Spinal cord (tissue), 10 donors: ENCODE measurements around the gene GPR78. TPM values are rescaled to one million over a fixed set of nuclear protein-coding genes. Genes with fewer than 3 reads are reported as not detected.

Experiments
- DNase-seq, 6 donors: peaks; one replicate each; pipeline versions ENCODE4 v3.0.0 to v3.0.0-alpha.2; 2013 to 2015; ENCODE audit warnings: low spot score in 6 of 6, low read depth in 4 of 6
- H3K27ac ChIP-seq: one replicate; pipeline ENCODE4 v1.5.1; 2013; ENCODE audit warnings: low read depth, low read length, control low read depth
- H3K27me3 ChIP-seq: one replicate; pipeline ENCODE4 v1.6.1; 2013; ENCODE audit warnings: low read length; ENCODE audit not compliant: control insufficient read depth, insufficient read depth
- H3K36me3 ChIP-seq: one replicate; pipeline ENCODE4 v1.6.1; 2013; ENCODE audit warnings: low read length; ENCODE audit not compliant: control insufficient read depth, insufficient read depth
- H3K4me1 ChIP-seq: one replicate; pipeline ENCODE4 v1.6.1; 2013; ENCODE audit warnings: low read length; ENCODE audit not compliant: control insufficient read depth, insufficient read depth
- H3K4me3 ChIP-seq: one replicate; pipeline ENCODE4 v1.5.1; 2013; ENCODE audit warnings: low read depth, low read length, control low read depth
- H3K9me3 ChIP-seq: one replicate; pipeline ENCODE4 v1.6.1; 2013; ENCODE audit warnings: low read length; ENCODE audit not compliant: control insufficient read depth, insufficient read depth
- WGBS: methylation state at CpG from one replicate; pipeline ENCODE4 v1.1.5; 2013; ENCODE audit warnings: missing lambda C conversion rate; ENCODE audit not compliant: insufficient coverage; 5-methylcytosine and 5-hydroxymethylcytosine counted together
- polyA plus RNA-seq, 2 donors: library from polyadenylated mRNA; unstranded; fragments of 120-200 nt; gene quantifications; one replicate each; pipeline ENCODE4 v1.2.1, GENCODE V29; 2013; ENCODE audit not compliant: insufficient read length in 2 of 2
- total RNA-seq, 2 donors: library from RNA; depleted of rRNA in 1 of 2; stranded (reverse); fragments of 120-200 nt in 1 of 2; fragments of >200 nt in 1 of 2; gene quantifications; one replicate each; pipeline versions ENCODE4 v1.2.3 to v1.2.4, GENCODE V29; 2013 to 2014
- donor health status: healthy.

Gene GPR78
- total and polyA plus RNA-seq, 4 donors = 0.89 to 3.0 (median 1.1) TPM; not detected in 1

DNA sequence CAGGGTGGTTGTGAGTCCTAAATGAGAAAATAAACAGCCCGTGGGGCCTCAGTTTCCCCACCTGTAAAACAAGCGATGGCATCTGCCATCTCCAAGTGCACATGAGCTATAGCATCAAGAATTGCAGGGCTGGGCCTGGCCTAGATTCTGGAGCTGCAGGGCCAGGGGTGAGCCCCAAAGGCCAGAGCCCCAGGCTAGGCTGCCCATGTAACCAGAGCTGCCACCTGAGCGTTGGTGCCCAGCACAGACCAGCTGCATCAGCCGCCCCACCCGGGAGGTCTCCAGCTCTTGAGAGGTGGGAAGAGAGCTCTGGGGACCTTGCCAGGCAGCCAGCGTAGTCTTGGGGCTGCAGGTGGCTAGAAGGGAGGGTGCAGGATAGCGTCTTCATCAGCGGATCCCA lies 27.0 kb upstream of the GPR78 start:
- Histone ChIP-seq H3K4me1 (no peaks in the 10 kb centered on the region), H3K4me3 (no peak overlapping the region), H3K27ac (no peak overlapping the region), H3K9me3 (no peaks in the 10 kb centered on the region), H3K27me3 (no peaks in the 10 kb centered on the region), H3K36me3 (no peaks in the 10 kb centered on the region)
- DNase-seq = no peak
- 95% methylated on average over 8 of the region's 8 CpGs for WGBS

DNA sequence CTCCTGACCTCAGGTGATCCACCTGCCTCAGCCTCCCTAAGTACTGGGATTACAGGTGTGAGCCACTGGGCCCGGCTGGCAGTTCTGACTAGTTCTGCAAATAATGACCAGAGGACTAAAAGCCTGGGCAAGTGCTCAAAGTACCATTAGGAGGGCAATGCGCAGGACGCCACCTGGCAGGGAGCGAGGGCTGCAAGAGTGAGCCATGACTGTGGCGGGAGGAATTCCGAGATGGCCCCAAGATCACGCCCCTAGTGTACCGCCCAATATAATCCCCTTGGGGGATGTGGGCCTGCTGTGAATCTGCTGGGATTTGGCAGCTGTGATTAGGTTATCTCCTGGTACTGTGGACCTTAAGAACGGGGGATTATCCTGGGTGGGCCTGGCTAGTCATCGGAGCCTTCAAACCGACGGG lies 26.2 kb upstream of the GPR78 start:
- 79% methylated on average over 10 of the region's 12 CpGs for WGBS
- no peaks in the 10 kb centered on the region for H3K36me3 ChIP-seq

DNA sequence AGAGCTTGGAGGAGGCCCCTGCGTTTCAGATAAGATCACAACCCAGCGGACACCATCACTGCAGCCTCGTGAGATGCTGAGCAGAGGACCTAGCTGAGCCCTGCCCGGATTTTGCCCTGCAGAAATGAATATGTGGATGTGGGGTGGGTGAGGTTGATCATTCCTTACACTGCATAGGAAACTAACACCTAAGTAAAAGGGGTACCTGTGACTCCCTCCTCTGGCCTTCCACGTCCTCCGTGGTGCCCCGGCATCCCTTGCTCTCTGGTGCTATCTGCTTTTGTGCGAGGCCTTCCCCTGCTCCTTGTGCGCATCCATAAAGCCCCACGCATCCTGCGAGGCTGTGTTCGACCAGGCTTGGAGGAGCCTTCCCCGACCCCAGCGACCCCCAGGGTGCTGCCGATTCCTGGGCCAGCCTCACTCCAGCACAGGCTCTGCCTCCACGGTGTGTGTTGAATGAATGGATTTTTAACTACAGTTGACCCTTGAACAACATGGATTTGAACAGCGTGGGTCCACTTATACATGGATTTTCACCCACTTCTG lies 25.6 kb upstream of the GPR78 start:
- no peak for DNase-seq
- H3K9me3 ChIP-seq = no peaks in the 10 kb centered on the region
- no peaks in the 10 kb centered on the region for H3K4me1 ChIP-seq
- H3K27ac ChIP-seq = no peak overlapping the region
- WGBS = 83% methylated on average over 11 of the region's 17 CpGs
- H3K36me3 ChIP-seq = no peaks in the 10 kb centered on the region
- no peaks in the 10 kb centered on the region for H3K27me3 ChIP-seq
- no peak overlapping the region for H3K4me3 ChIP-seq

More for the DNA sequence above, 26.2 kb upstream of the GPR78 start:
- DNase-seq = no peak
- Histone ChIP-seq H3K27ac (no peak overlapping the region), H3K4me1 (no peaks in the 10 kb centered on the region), H3K9me3 (no peaks in the 10 kb centered on the region), H3K4me3 (no peak overlapping the region), H3K27me3 (no peaks in the 10 kb centered on the region)

DNA sequence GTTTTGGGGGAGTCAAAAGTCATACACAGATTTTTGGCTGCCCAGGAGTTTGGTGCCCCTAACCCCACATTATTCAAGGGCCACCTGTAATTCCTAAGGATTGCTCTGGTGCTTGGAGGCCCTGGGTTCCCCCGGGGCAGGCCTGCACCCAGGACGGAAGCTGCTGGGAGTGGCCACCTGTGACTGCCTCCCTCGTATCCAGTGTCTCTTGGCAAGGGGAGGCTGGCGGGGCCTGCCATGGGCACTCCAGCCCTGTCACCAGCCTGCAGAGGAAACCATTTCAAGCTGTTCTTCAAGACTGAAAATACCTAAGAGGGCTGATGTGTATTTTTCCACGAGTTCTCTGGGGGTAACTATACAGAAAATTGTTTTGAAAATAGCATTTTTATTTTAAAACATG lies 24.5 kb upstream of the GPR78 start:
- no peaks in the 10 kb centered on the region for H3K36me3 ChIP-seq
- no peak overlapping the region for H3K27ac ChIP-seq
- H3K4me3 ChIP-seq = no peak overlapping the region
- H3K4me1 ChIP-seq = no peaks in the 10 kb centered on the region
- H3K9me3 ChIP-seq = no peaks in the 10 kb centered on the region
- DNase-seq = no peak
- WGBS = 80% methylated on average over 4 of the region's 5 CpGs
- H3K27me3 ChIP-seq = no peaks in the 10 kb centered on the region

DNA sequence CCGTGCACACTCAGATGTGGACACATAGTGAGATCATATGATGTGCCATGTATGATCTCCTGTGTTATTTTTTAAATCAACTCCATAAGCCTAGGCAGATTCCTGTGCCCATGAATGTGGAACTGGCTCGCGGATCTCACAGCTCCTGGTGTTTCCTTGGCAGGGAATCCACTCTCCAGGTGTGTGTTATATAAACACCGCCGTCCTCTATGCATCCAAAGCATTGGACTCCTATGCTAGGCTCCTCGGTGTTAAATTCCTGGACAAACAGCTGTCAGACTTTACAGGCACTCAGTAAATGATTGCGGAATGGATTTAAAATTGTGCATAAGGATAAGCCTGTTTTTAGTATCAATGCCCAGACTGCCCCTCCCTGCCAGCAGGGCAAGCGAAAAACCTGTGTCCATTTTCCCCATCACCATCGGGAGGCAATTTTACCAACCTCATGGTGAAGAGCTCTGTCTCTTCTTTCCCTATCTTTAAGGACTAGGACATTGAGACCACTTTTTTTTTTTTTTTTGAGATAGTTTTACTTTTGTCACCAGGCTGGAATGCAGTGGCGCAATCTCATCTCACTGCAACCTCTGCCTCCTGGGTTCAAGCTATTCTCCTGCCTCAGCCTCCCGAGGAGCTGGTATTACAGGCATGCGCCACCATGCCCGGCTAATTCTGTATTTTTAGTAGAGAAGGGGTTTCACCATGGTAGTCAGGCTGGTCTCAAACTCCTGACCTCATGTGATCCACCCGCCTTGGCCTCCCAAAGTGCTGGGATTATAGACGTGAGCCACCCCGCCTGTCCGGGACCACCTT lies 23.6 kb upstream of the GPR78 start:
- DNase-seq = no peak
- Histone ChIP-seq H3K4me3 (no peak overlapping the region), H3K4me1 (no peaks in the 10 kb centered on the region), H3K27me3 (no peaks in the 10 kb centered on the region), H3K9me3 (no peaks in the 10 kb centered on the region), H3K36me3 (no peaks in the 10 kb centered on the region), H3K27ac (no peak overlapping the region)
- WGBS = 75% methylated on average over 6 of the region's 17 CpGs

DNA sequence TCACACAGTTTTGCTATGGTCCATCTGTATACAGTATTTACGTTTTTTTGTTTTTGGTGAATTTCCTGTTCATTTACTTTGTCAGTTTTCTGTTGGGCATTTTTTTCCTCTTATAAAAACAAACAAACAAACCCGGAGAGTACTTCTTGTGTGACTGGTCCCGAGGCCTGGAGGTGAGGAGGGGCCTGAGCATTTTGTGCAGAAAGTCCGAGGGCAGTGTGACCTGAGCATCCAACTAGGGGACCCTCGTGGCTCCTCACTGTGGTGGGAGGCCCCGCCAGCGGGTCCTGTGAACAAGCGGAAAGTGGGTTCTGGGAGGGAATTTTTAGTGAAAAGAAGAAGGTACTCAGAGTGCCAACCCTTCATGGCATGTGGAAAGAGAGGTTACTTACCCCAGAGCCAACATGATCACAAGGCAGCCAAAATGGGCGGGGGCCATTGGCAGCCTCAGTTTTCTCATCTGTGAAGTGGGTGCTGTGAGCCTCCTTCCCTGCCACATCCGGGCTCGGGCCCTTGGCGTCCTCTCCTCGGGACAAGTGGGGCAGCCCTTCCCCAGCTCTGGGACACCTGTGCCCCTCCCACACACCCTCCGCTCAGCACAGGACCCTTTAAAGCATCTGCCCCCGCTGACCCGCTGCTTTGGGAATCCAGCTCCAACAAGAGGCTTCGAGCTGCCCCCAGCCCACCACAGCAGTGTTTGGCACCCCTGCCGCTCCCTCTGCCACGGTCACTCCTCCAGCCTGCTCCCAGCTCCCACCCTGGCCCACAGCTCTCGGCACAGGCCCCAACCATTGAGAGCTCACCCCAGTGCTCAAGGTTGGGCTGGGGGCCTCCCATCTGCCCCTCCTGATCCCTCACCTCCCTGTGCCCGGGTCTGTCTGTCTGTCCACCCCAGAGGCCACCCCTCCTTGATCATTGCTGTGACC lies 22.8 kb upstream of the GPR78 start:
- no peak overlapping the region for H3K27ac ChIP-seq
- H3K4me3 ChIP-seq = no peak overlapping the region
- H3K9me3 ChIP-seq = no peaks in the 10 kb centered on the region
- 82% methylated on average over 16 of the region's 21 CpGs for WGBS
- DNase-seq = no peak
- no peaks in the 10 kb centered on the region for H3K36me3 ChIP-seq
- no peaks in the 10 kb centered on the region for H3K27me3 ChIP-seq
- no peaks in the 10 kb centered on the region for H3K4me1 ChIP-seq

DNA sequence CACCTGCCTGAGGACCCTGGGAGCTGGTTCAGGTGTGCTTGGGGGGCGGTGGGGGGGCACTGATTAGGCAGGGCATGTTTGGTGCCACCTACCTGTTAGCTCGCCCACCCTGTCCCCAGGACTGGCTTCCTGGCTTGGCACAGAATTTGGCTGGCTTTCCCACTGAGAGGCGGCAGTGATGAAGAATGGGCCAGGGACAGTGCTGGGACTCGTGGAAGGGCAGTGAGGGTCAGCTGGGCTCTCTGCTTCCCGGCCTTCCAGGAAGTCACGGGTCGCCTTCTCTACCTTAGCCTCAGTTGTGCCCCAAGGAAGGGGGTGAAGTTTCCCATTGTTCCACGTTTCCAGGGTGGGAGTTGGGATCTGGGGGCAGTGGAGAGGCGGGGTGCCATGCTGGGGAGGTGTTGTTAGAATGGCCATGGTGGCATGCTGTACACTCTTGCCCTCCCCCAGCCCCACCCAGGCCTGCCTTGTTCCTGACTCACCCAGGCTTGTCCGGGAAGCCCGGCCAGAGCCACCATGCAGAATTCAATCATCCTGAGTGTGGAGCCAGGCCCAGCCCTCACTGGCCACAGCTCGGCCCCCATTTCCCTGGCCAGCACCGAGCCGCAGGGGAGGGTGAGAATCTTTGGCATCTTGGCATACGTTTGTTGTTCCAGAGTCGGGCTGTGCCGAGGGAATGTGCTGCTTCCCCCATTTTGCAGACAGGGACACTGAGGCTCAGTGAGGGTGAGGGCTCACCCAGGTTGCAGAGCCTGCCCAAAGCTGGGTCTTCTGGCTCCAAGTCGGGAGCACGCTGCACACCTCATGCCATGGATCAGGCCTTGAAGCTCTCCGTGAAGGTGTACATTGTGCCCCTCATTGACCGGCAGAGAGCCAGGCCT lies 21.9 kb upstream of the GPR78 start:
- DNase-seq = no peak
- Histone ChIP-seq H3K4me3 (no peak overlapping the region), H3K27me3 (no peaks in the 10 kb centered on the region), H3K4me1 (no peaks in the 10 kb centered on the region), H3K36me3 (no peaks in the 10 kb centered on the region), H3K27ac (no peak overlapping the region), H3K9me3 (no peaks in the 10 kb centered on the region)
- WGBS = 95% methylated on average over 16 of the region's 21 CpGs

DNA sequence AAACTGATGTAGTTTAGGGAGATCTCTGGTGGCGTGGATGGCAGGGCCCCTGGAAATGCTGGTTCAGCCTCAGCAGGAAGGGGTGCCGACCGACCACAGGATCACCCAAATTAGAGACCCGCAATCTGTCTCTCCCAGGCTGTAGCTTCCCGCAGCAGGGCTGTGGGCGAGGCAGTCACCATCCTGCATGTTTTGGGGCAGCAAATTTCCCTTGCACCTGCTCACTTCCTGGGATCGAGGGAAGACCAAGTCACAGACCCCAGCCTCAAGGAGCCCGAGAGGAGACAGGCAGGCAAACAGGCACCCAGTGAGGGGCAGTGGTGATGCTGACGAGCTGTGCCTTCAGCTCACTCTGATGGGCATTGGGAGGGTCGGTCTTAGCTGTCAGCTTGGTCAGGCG lies 21.2 kb upstream of the GPR78 start:
- no peak overlapping the region for H3K4me3 ChIP-seq
- H3K36me3 ChIP-seq = no peaks in the 10 kb centered on the region
- no peak for DNase-seq
- no peaks in the 10 kb centered on the region for H3K4me1 ChIP-seq
- no peaks in the 10 kb centered on the region for H3K9me3 ChIP-seq
- 94% methylated on average over 11 of the region's 11 CpGs for WGBS
- H3K27me3 ChIP-seq = no peaks in the 10 kb centered on the region
- no peak overlapping the region for H3K27ac ChIP-seq
